ENCODE data around the gene ITIH1. TPM values are rescaled to one million over a fixed set of nuclear protein-coding genes. Genes with fewer than 3 reads are reported as not detected.
A peak's percentile ranks its signal among the peaks of the same experiment; 100 is the strongest.

Gene ITIH1
- total RNA-seq, 3 donors from 2014 or later (not counting 1 experiment from before 2014, with no cell fraction given), result 0.56 TPM; not detected in 2

GRCh38 chr3:52830535-52831258 lies 53.3 kb downstream of the ITIH1 start, which contains the start of gene ITIH4:
Gene ITIH4, minus strand, starts transcription at chr3:52830672. Its CDS starts 30 bp downstream, at chr3:52830642.
- no peaks in the 10 kb centered on the region for H3K9me3 ChIP-seq (ENCODE audit: control insufficient read depth, insufficient read depth, low read length)
- H3K27me3 ChIP-seq (ENCODE audit: control insufficient read depth, insufficient read depth, low read length), result no peaks in the 10 kb centered on the region
- H3K9me3 Mint-ChIP-seq, result no peaks in the 10 kb centered on the region
- H3K36me3 Mint-ChIP-seq, result no peaks in the 10 kb centered on the region
- DNase-seq (no peak), ATAC-seq (no peak)
- no peak within 1 kb of the TSS for H3K4me3 Mint-ChIP-seq
- peaks cover 1% of the 10 kb centered on the region for H3K4me1 ChIP-seq (ENCODE audit: control insufficient read depth, insufficient read depth, low read length)
- peaks cover 2% of the 10 kb centered on the region for H3K36me3 ChIP-seq (ENCODE audit: control insufficient read depth, insufficient read depth, low read length)
- no peak for TF ChIP-seq CTCF (IDR thresholded peaks at IDR 0.05)
- 87% methylated on average over 16 of the region's 16 CpGs for WGBS (ENCODE audit: insufficient coverage)
- H3K27me3 Mint-ChIP-seq (ENCODE audit: low read depth in 2 of 2), result no peaks in the 10 kb centered on the region
- H3K4me3 ChIP-seq (ENCODE audit: low read length), result no peak within 1 kb of the TSS
- peaks cover 0 to 14% of the 10 kb centered on the region in 2 donors for H3K4me1 Mint-ChIP-seq
- no peak within 1 kb of the TSS for H3K27ac ChIP-seq (ENCODE audit: low read length)
- H3K27ac Mint-ChIP-seq, result no peak within 1 kb of the TSS
- intact Hi-C loops (cut with micrococcal nuclease), result no loop called here

DNA sequence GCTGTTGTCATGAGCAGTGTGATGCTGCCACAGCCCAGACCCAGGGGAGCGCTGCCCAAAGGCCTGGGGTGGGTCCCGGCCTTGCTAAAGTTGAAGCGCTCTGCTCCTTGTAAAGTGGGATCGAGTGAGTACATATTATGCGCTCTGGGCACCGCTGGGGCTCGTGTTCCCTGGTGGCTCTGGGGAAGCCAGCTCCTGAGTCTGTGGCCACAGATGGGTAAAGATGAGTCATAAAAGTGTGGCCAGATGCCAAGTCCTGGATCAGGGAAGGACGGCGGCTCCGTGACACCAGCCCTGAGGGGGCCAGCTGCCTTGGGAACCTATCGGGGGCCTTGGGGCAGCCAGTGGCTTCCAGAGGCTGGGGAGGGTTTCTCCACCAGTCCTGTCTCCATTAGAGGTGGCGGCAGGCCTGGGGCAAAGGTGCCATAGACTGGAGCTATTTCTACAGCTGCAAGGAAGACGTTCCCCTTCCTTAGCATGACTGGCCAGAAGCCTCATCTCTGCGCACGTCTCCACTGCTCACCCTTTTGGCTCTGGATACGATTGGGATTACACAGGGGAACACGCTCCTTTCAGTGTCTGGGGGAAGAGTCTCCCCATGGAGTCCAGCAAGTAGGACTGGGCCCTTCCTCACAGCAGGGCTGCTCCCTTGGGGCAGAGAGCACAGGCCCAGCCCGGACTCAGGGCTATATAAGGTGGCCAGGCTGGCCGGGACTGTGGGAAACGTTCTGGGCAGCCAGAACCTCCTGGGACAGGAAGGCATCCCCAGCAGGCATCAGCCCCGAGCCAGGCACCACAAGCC lies 54.3 kb downstream of the ITIH1 start:
- Mint-ChIP-seq H3K27me3 (ENCODE audit: low read depth in 2 of 2) (no peaks in the 10 kb centered on the region), H3K4me3 (no peak overlapping the region), H3K4me1 (peaks cover 5 to 24% of the 10 kb centered on the region in 2 donors), H3K27ac (peak overlapping the region in 1 of 2 donors; percentile 58), H3K9me3 (no peaks in the 10 kb centered on the region), H3K36me3 (no peaks in the 10 kb centered on the region)
- intact Hi-C loops (cut with micrococcal nuclease), result no loop called here
- no peak overlapping the region for H3K27ac ChIP-seq (ENCODE audit: low read length)
- WGBS (ENCODE audit: insufficient coverage), result 80% methylated on average over 21 of the region's 21 CpGs
- no peak overlapping the region for H3K4me3 ChIP-seq (ENCODE audit: low read length)
- H3K36me3 ChIP-seq (ENCODE audit: control insufficient read depth, insufficient read depth, low read length), result peaks cover 6% of the 10 kb centered on the region
- H3K27me3 ChIP-seq (ENCODE audit: control insufficient read depth, insufficient read depth, low read length), result no peaks in the 10 kb centered on the region
- no peaks in the 10 kb centered on the region for H3K9me3 ChIP-seq (ENCODE audit: control insufficient read depth, insufficient read depth, low read length)
- H3K4me1 ChIP-seq (ENCODE audit: control insufficient read depth, insufficient read depth, low read length), result peaks cover 11% of the 10 kb centered on the region
- DNase-seq, result no peak
- TF ChIP-seq CTCF (IDR thresholded peaks at IDR 0.05), result no peak
- no peak for ATAC-seq

DNA sequence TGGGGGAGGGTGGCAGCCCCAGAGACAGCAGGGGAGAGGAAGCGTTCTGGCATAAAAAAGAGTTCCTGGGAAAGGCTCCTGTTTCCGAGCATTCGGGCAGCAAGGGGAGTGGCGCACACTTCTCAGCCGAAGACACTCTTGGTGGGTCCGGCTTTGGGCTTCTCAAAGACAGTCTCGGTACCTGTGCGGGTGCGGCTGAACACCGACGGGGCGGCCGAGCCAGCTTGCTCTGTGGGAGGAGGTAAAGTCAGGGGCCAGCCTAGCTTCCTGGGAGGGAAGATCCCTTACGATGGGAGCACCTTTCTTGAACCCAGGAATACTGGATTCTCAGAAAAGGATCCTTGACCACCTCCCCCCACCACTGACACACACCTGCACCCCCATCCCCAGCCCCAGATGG lies 55.8 kb downstream of the ITIH1 start:
- Histone ChIP-seq H3K4me3 (ENCODE audit: low read length) (no peak overlapping the region), H3K27me3 (ENCODE audit: control insufficient read depth, insufficient read depth, low read length) (no peaks in the 10 kb centered on the region), H3K4me1 (ENCODE audit: control insufficient read depth, insufficient read depth, low read length) (peaks cover 26% of the 10 kb centered on the region), H3K9me3 (ENCODE audit: control insufficient read depth, insufficient read depth, low read length) (no peaks in the 10 kb centered on the region), H3K36me3 (ENCODE audit: control insufficient read depth, insufficient read depth, low read length) (peaks cover 6% of the 10 kb centered on the region), H3K27ac (ENCODE audit: low read length) (no peak overlapping the region)
- Mint-ChIP-seq H3K4me1 (peaks cover 19 to 39% of the 10 kb centered on the region in 2 donors), H3K9me3 (no peaks in the 10 kb centered on the region), H3K27me3 (ENCODE audit: low read depth in 2 of 2) (no peaks in the 10 kb centered on the region), H3K36me3 (no peaks in the 10 kb centered on the region), H3K27ac (no peak overlapping the region), H3K4me3 (no peak overlapping the region)
- ATAC-seq, result no peak
- intact Hi-C loops (cut with micrococcal nuclease), result no loop called here
- no peak for TF ChIP-seq CTCF (IDR thresholded peaks at IDR 0.05)
- WGBS (ENCODE audit: insufficient coverage), result 99% methylated on average over 14 of the region's 14 CpGs
- no peak for DNase-seq
